Measurements from ENCODE around the gene SCT.

DNA sequence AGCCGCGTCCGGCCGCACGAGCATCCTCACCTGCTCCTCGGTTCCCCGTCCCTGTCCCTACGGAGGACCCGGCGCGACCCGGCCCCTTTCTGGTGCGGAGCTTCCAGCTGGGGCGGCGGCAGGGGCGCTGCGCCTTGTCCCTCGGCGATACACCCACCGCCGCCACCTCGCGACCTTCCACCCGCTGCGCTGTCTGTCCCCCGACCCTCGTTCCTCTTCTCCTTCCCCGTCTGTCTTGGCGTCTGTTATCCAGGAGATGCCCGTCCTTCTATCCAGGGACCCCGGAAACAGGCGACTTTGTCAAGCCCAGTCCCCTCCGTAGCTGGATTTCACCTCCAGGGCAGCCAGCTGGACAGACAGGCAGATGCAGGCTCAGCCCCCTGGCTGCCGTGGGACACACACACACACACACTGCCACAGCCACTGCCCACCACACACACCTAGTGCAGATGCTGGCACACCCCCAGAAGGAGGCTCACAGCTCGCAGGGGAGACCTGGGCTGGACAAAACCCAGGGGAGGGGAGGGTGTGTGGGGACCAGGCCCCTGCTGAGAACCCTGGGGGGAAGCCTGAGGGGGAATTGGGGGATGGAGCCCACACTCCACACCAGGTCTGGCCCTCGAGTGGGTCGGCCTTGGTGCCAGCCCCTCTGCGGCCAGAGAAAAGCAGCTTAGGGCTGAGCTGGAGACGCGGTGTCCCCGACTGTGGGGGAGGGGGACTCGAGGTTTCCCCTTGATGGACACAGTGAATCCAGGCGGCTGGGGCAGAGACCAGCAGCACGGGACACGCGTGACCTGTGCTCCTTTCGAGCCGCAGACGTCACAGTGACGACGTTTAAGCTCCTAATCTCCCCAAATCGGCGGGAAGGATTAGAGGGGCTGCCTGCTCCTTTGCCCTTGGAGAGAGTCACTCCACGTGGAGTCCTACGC, 10.9 kb upstream of the SCT start:
- no peak for TF ChIP-seq CTCF (IDR thresholded peaks at IDR 0.05)
- TF ChIP-seq ZFX (IDR thresholded peaks at IDR 0.05; ENCODE audit: borderline replicate concordance): no peak
